ENCODE measurements around the gene SLC22A3. TPM values are rescaled to one million over a fixed set of nuclear protein-coding genes. Genes with fewer than 3 reads are reported as not detected.
"Not testable (repeated sequence)": the region's sequence is repeated elsewhere in the genome, so short reads cannot be mapped to it uniquely, and the experiment has no call there.

SLC22A3 gene
- total RNA-seq, 1 experiment from 2014 or later = 1.1 TPM

DNA sequence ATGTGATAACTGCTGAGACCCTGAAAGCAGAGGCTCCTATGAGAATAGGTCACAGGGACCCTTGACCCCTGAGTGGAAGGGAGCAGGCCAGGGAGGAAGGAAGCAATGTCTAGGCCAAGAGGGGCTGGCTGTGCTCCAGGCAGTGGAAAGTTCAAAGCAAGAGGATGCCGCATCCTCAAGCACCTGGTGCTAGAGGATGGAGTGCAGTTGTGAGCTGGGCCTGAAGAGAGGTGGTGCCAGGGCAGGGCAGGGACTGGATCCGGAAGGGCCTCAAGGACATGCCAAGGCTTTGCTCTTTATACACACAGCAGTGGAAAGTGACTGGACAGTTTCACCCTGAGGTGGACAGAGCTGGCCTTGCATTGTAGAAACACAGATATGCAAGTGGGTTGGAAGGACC lies 97.0 kb downstream of the SLC22A3 start:
- no peak for DNase-seq (ENCODE audit: low read depth)

DNA sequence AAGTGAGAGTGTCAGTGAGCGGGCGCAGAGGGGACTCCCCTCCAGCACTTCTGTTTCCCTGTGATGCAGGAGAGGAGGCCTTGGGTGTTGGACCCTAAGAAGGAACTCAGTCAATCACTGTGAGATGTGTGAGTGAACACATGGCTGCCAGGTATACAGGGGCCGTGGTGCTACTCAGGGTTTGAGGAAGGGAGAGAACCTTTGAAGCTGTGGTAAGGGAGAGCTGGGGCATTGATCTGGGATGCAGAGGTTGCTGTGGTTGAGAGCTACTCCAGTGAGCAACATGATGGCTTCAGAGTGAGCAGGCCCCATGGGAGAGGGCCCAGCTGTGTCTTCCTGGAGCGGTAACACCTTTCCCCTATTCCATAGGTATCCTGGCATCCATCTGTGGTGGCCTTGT lies 99.2 kb downstream of the SLC22A3 start:
- DNase-seq (ENCODE audit: low read depth) = no peak

DNA sequence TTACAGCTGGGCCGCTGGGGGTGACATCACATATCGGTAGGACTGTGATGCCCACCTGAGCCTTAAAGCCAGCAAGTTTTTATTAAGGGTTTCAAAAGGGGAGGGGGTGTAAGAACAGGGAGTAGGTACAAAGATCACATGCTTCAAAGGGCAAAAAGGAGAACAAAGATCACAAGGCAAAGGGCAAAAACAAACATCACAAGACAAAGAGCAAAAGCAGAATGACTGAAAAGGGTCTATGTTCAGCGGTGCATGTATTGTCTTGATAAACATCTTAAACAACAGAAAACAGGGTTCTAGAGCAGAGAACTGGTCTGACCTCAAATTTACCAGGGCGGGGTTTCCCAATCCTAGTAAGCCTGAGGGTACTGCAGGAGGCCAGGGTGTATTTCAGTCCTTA lies 101.6 kb downstream of the SLC22A3 start:
- DNase-seq (ENCODE audit: low read depth) = not testable (repeated sequence)

DNA sequence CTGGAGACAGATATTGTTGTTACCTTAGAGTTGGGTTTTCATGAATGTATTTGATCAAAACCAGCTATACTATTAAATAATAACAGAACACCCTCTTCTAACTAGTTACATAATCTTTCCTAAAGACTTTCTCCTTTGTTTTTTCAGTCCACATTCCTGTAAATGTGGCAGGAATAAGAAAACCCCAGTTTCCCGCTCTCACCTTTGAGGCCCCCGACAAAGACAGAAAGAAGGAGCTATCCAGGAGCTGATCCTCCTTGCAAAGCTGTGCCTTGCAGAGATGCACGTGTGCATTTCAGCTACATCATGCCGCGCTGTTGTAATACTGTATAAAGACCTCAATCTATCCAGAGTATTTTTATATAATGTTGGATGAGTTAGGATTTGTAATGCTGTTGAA lies 102.7 kb downstream of the SLC22A3 start:
- DNase-seq (ENCODE audit: low read depth) = no peak

DNA sequence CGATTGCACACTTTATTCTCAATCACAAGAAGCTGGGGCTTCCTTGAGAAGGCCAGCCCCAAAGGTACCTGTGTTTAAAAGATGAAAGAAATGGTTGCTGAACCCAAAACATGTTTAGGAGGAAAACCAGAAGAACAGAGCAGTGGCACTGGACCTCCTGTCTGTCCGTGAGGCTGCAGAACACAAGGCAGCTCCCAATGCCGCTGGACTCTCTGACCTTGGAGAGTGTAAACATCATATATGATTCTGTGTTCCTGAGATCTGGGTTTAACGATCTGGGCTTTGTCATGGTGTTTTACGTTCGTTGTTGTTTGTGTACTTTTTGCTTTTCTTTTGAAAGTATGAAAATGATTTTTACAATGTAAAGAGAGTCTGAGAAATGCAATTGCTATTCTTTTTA lies 106.1 kb downstream of the SLC22A3 start:
- no peak for DNase-seq (ENCODE audit: low read depth)

DNA sequence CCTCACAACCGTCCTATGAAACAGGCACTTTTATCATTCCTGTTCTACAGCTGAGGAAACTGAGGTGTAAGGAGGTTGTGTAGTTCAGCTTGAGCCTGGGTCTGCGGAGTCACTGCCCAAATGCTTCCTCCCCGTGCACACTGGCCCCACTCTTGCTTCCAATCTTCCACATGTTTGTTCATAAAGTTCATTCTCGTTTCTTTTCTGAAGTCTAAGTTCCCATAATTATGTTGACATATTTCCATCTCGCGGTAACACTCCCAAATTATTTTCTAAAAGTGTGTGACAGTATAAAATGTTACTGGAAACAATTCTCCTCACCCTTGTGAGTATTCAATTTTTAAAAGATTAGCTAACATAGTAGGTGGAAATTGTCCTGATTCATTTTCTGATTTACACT lies 106.9 kb downstream of the SLC22A3 start:
- DNase-seq (ENCODE audit: low read depth) = no peak

DNA sequence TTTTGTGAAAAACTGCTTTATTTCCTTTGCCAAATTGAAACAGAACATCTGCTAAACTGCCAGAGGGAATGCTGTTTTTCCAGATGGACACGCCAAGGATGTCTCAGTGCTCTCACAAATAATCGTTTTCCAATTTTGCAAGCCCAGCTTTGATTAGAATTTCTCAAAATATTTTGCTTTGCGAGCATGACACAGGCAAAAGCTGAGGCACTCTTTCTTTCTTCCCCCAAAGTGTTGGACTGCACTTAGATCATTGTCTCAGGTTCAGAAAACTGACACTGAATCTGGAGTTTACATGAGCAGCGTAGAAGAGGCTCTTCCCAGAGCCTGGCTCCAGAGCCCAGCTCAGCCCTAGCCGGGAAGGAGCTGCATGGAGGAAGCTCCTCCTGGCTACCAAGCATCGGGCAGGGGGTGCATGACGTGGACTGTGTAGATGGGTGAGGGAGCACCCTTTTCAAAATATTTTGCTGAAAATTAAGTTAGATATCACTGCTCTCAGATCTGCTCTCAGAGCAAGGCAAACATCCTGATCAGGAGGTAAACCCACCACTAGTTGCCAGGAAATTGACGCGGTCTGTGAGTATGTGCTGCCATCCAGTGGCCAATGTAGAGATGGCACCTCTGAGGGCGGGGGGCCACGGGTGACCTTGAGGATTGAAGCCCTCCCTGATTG lies 107.5 kb downstream of the SLC22A3 start:
- peak; percentile 52 for DNase-seq (ENCODE audit: low read depth)

DNA sequence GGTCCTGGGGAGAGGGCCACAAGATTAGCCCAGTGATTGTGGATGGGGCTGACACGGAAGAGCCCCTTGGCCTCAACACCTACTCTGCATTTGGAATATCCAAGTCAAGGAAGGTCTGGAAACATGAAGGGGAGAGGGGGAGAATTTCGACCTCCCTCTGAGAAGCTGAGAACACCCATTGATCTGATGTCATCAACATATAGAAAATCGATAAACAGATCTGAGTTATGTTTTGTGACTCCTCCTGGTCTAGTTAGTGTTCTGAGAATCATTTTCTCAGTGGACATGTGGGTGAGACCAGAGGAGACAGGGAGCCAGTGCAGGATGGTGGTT lies 108.0 kb downstream of the SLC22A3 start:
- no peak for DNase-seq (ENCODE audit: low read depth)

DNA sequence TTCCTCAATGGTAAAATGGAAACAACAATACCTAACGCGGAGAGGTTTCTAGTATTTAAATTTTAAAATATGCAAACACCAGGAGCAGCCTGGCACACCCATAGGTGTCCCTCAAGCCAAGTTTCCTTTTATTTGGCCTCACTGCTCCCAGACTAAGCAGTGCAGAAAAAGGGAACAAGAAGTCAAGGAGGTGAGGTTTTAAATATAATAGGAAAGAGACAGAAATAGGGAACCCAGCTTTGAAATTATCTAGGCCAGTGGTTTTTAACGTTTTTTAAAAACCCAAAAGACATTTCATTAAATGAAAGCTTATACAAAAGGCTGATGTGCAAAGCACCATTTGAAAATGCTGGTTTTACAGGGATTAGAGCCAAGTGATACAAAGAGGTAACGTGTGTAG lies 109.6 kb downstream of the SLC22A3 start:
- no peak for DNase-seq (ENCODE audit: low read depth)

DNA sequence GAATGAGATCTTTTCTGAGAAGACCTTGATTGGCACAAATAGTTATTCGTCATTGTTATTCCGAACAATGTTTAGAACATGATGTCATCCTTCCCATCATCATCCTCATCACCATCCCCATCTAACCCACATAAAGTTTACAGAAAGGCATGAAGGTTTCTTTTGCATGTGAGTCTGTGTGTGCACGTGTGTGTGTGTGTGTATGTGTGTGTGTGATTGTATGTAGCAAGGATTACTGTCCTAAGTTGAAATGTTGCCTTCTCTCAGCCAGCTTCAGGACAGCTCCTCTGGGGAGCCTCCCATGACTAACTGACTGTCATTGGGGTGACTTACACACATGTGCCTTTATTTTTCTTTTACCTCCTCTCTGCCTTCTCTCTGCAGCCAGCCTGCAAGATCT lies 113.5 kb downstream of the SLC22A3 start:
- DNase-seq (ENCODE audit: low read depth) = peak; percentile 32

DNA sequence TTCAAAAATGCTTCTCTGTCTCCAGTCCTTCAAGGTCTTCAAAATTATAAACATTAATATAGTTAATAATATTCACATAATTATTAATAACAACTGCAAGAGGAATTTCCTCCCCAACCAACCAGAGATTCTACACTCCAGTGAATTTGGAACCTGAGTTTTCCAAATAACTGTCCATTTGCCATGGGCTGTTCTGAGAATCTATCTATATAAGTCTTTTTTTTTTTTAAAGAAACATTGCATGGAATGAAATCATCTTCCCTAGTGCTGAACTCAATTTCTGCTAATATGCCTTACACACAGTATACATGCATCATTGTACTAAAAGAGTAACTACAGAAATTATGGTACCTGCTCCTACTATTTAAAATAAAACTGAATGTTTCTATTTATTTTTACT lies 113.9 kb downstream of the SLC22A3 start:
- DNase-seq (ENCODE audit: low read depth) = no peak

DNA sequence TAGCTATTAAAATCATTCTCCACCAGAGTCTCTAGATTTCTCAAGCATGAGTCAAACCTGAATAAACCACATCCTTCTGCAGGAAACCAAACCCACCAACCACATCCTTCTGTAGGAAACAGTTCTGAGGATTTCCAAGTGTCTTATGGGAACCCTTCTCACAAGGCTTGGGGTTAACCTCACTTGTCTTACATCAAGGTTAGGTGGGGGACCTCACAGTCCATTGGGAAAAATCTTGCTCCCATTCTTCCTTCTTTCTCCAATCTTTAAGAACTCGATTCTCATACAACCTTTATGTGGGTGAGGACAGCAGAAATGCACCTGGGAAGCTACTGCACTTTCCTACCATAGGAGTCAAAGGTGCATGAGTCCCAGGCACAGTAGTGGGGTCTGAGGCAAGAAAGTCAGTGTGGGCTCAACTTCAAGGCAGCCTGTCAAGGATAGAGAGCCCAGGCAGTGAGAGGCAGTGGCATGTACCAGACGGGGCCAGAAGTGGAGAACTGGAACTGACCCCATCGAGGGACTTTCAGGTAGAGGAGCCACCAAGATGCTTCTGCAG lies 114.5 kb downstream of the SLC22A3 start:
- peak; percentile 94 for DNase-seq (ENCODE audit: low read depth)

DNA sequence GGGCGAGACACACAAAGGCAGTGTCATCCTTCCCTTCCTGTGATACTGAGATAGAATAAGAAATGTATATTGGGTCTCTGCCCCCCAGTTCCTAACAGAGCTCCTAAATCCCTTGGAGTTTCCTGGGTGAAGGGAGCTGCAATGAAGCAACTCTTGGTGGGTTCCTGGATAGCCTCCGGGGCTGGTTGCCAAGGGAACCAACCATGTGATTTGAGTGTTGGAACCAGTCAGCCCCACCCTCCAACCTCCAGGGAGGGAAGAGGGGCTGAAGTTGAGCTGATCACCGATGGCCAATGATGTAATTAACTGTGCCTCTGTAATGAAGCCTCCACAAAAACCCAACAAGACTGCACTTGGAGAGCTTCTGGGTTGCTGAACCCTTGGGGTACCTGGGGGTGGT lies 116.6 kb downstream of the SLC22A3 start:
- no peak for DNase-seq (ENCODE audit: low read depth)

DNA sequence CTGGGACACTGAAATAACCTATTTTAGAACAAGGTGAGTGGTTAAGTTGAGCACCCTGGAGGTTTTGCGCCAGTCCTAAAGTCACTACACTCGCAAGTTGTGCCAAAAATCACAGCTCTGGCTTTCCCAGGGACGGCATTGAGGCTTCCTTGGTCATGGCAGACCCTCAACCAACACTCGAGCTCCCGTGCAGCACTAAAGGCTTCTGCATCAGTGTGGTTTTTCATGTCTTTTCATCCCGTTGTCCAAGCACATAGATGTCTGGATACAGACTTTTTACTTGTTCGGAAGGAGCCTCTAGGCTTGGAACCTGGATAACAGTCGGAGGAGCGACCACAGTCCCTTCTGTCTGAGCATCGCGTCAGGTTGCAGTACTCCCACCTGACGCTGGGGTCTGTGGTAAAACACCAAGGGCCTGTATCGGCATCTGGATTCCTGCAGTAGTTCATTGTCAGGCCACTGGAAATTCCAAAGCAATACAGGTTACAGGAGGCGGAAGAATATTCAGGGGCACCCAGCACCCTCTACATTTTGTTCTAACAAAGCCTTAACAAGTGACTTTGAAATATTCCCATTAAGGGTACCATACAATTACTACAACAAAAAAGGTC lies 119.2 kb downstream of the SLC22A3 start:
- DNase-seq (ENCODE audit: low read depth) = not testable (repeated sequence)

DNA sequence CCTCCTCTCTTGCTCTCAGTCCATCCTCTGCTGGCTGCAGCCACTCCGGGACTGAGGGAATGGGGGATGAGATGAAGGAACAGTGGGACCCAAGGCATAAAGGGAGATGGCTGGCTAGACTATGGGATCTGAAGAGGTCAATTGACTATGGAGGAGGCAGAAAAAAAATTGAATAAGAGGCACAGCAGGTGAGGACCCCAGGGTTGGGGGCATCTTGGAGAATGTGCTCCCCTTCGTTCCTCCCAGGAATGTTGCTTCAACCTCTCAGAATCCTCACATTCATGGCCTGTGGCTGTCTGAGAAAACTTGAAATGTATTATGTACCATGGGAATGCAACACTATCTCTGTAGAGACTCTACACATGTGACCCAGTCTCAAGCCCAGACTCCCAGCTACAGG lies 121.0 kb downstream of the SLC22A3 start:
- no peak for DNase-seq (ENCODE audit: low read depth)

DNA sequence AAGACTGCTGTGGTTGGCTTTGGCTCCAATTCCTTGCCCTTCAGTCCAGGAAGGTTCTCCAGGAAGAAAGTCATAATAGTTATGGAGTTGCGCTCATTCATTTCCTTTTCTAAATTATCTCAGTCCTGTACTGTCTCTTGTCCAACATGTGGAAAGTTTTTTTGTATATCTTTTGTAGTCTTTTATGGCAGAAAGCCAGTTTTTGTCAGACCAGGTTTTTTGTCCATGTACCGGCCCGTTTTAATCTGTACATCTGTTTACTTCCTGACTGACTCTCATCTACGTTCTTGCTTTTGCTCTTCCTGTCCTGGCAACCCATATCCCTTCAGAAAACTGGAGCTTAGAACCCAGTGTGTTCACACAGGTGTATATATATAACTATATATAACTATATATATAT lies 127.9 kb downstream of the SLC22A3 start:
- DNase-seq (ENCODE audit: low read depth) = not testable (repeated sequence)

DNA sequence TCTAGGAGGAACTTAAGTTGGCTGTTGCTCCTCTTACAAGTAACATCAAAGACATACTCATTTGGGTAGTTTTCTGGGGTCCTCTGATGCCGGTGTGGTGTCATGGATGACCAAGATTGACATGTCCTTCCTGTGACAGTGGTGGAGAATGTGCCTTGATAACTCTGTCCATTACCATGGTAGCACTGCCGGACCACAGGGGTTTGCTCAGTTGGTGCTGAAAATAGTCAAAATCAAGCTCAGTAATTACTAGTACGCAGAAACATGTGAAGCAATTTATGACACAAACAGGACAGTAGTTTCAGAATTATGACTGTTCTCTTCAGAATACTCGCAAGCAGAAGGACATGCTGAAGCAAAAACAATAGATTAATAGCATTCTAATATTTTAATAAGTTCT lies 128.9 kb downstream of the SLC22A3 start:
- not testable (repeated sequence) for DNase-seq (ENCODE audit: low read depth)

DNA sequence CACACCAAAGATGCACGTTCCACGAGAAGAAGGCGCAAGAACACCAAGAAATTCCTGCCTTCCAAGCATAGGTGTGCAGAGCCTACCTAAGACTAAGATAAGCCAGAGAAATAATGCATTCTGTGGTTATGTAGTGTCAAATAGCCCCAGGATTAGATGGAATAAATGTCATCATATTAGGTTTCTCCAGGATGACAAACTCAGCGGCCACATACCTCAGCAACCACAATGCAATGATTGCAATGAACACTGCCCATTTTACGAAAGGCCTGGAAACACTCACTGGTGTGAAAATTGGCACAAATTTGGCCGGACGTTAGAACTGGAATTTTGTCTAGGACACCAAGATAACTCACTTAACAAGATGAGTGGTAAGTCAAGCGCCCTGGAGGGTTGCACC lies 129.7 kb downstream of the SLC22A3 start:
- peak; percentile 76 for DNase-seq (ENCODE audit: low read depth)

DNA sequence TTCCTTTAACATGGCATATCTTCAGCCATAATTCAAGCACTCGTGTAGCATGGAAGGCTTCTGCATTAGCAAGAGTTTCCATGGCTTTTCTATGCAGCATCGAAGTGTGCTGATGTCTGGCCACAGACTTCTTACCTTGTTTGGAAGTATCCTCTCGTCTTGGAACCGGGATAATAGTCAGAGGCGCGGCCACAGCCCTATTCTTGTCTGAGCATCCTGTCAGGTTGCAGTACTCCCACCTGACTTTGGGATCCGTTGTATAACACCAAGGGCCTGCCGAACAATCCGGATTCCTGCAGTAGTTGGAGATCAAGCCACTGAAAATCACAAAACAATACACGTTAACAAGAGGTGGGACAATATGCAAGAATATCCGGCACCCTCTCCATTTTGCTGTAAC lies 138.9 kb downstream of the SLC22A3 start:
- DNase-seq (ENCODE audit: low read depth) = no peak

DNA sequence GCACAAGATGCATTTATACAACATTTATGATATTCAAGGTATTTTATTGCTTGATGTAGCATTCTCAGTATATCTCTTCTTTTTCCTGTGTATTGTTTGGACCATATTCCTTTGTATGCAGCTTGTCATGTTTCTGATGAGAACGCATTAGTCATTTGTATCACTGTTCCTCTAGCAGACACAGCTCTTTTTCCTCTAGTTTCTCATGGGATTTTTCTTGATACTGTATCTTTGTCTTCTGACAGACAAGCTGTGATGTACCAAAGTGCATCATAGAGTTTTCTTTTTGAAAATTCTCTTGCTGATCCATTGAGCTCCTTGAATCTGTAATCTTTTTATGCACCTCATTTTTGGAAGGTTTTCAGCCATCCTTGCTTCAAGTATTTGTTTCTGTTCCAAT lies 140.9 kb downstream of the SLC22A3 start:
- DNase-seq (ENCODE audit: low read depth) = no peak

DNA sequence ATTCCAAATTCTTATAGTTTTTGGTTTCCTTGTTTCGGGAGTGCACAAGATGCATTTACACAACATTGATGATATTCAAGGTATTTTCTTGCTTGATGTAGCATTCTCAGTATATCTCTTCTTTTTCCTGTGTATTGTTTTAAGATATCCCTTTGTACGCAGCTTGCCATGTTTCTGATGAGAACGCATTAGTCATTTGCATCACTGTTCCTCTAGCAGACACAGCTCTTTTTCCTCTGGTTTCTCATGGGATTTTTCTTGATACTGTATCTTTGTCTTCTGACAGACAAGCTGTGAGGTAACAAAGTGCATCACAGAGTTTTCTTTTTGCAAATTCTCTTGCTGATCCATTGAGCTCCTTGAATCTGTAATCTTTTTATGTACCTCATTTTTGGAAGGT lies 146.4 kb downstream of the SLC22A3 start:
- DNase-seq (ENCODE audit: low read depth) = no peak

DNA sequence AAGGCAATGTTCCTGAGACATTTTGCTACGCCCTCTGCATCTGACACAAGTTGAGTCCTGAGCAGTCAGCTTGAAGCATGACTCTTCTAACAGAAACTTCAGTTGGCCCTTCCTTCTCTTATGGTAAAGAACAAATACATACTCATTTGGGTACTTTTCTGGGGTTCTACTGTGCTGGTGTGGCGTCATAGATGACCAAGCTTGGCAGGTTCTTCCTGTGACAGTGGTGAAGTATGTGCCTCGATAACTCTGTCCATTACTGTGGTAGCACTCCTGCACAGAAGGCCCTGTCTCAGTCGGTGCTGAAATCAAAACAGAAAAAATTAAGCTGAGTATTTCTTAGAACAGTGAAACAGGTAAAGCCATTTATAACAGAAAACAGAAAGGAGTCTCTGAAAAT lies 152.5 kb downstream of the SLC22A3 start:
- no peak for DNase-seq (ENCODE audit: low read depth)

All from M059J (cell line).